LNCAP (cell line): ENCODE data around the gene ZNF282.

Source experiments
- CTCF ChIP-seq: fragments of 450-650 bp; IDR thresholded peaks from 2 replicates; pipeline ENCODE4 v1.5.1; 2017; ENCODE audit warnings: mild to moderate bottlenecking

ZNF282 gene

GRCh38 chr7:149228831-149229471 lies 33.6 kb downstream of the ZNF282 start:
- no peak for TF ChIP-seq CTCF

GRCh38 chr7:149229526-149229925 lies 34.2 kb downstream of the ZNF282 start:
- no peak for TF ChIP-seq CTCF

DNA sequence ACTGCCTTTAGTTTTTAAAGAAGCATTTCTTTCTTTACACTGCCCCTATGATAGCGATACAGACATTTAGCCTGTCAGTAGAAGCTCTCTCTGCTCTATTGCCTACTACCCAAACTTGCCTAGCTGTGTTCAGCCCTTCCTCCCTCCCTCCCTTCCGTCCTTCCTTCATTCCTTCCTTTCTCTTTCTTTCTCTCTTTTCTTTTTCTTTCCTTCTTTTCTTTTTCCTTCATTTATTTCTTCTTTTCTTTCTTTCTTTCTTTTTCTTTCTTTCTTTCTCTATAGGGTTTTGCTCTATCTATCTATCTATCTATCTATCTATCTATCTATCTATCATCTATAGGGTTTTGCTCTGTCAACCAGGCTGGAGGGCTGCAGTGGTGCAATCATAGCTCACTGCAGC lies 37.0 kb downstream of the ZNF282 start:
- no peak for TF ChIP-seq CTCF

DNA sequence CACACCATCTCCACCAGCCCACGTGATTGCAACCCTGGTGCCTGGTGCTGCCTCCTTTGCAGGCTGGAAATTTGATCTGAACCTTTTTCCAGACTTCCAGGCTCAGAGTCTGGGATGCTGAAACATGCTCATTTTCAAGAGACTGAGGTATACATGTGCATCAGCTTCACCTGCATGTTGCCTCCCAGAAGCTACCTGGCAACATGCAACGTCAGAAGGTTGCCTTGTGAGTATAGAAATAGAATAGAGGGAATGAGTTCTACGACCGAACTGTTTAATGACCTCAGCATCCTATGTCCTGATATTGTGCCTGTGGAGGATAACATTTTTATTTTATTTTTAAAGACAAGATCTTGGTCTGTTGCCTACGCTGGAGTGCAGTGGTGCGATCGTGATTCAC lies 42.2 kb downstream of the ZNF282 start:
- no peak for TF ChIP-seq CTCF

DNA sequence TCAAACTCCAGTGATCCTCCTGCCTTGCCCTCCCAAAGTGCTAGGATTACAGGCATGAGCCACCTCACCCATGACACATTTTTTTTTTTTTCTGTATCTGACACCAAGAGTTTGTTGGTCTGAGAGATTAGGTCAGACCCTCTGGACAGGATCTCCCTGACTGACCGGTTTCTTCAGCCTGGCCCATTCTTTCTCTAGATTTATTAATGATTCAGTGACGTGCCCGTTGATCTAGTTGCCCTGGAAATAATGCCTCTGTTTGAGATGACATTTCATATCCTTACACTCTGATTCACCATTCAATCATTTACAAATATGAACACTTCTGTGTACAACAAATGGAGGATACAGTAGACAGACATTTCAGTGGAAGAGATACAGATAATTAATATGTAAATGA lies 42.7 kb downstream of the ZNF282 start:
- TF ChIP-seq CTCF: no peak

DNA sequence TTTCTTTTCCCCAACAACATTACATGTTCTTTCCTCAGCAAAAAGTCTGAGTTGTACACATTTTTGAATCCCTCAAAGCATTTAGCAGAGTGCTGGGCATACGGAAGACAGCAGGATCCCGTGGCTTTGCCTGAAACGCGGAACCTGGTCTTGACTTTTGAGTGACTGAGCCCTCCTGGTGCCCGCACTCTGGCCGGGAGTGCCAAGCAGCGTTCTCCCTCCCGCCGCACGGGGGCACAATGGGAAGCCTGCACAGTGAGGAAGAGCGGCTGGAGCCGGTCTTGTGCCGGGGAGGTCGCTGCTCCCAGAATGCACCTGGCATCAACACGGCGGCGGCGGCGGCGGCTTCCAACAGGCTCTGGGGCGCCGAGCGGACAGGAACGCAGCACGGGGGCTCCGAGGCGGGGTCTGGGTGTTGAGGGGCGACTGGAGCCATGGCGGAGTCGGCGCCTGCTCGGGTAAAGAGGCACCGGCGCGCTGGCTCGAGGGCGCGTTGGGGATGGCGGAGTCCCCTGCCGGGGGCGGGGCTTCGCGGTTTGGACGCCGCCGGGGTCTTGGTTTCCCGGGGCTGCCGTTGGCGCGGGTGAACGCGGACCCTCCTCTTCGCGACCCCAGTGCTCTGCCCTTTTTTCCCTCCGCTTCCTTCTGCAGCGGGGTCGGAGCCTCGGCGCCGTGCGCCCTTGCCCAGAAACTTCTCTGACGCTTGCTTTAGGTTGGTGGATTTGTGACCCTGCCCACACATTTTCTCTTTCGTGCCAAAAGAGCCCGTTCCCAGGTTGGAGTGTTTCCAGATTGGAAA lies 44.2 kb downstream of the ZNF282 start, which contains the start of gene ZNF212:
TSS of gene ZNF212 (plus strand) at position 307 of the 799 bp plus-strand sequence. CDS start at position 435, 128 bp downstream.
- TF ChIP-seq CTCF: peak; percentile 95

GRCh38 chr7:149240637-149241036 lies 45.3 kb downstream of the ZNF282 start:
- TF ChIP-seq CTCF: no peak
